GM23248 (cell line): ENCODE data around the gene ISG15.

ENCODE experiments used
- EZH2 ChIP-seq: fragments of 200-600 bp; sonication (generic); IDR thresholded peaks from 2 replicates; pipeline ENCODE4 v1.6.1; 2018; ENCODE audit warnings: antibody characterized with exemption, mild to moderate bottlenecking; ENCODE audit not compliant: insufficient read depth, poor library complexity, severe bottlenecking
- EZH2phosphoT487 ChIP-seq: fragments of 200-600 bp; sonication (generic); IDR thresholded peaks from 2 replicates; pipeline ENCODE4 v1.6.1; 2018; ENCODE audit warnings: antibody characterized with exemption, moderate library complexity, mild to moderate bottlenecking, low read depth; ENCODE audit not compliant: insufficient read depth

DNA sequence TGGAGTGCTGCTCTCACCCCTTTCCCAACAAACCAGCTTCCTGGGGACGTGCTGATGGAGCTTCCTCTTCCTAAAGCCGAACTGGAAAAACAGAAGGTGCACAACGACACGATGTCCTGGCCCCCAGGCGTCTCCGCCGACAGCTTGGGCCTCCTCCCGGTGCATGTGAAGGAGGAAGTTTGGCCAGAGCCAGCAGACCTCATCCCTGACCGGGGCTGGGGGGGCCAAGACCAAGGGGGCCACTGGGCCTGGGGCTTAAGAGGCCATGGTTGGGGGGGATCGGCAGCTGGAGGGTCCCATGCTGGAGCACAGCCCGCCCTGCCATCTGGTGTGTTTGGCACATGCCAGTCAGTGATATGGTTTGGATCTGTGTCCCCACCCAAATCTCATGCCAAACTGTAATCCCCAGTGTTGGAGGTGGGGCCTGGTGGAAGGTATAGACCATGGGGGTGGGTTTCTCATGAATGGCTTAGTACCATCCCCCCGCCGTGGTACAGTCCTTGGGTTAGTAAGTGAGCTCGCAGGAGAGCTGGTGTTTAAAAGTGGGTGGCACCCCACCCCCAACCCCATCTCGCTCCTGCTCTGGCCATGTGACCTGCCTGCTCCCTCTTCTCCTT, 19.8 kb upstream of the ISG15 start:
- TF ChIP-seq EZH2phosphoT487, result no peak
- no peak for TF ChIP-seq EZH2
